Measurements from ENCODE around the gene USP35.

- TF ChIP-seq CTCF (IDR thresholded peaks at IDR 0.05) = no peak
- no peak for TF ChIP-seq POLR2A (IDR thresholded peaks at IDR 0.05)
These were observed 16.5 kb downstream of the USP35 start for GRCh38 chr11:78205256-78205655.

All from Peyer's patch (tissue), 4 donors.